CD4-positive, alpha-beta T cell treated with Interferon alpha-2 for 1 hour (primary cell): Measurements from ENCODE around the gene BTNL3.
"Not testable (repeated sequence)": the region's sequence is repeated elsewhere in the genome, so short reads cannot be mapped to it uniquely, and the experiment has no call there.

Experiments
- DNase-seq, 2 donors: peaks; one replicate each; pipeline ENCODE4 v3.0.0-alpha.2; 2020 to 2022

BTNL3 gene

DNA sequence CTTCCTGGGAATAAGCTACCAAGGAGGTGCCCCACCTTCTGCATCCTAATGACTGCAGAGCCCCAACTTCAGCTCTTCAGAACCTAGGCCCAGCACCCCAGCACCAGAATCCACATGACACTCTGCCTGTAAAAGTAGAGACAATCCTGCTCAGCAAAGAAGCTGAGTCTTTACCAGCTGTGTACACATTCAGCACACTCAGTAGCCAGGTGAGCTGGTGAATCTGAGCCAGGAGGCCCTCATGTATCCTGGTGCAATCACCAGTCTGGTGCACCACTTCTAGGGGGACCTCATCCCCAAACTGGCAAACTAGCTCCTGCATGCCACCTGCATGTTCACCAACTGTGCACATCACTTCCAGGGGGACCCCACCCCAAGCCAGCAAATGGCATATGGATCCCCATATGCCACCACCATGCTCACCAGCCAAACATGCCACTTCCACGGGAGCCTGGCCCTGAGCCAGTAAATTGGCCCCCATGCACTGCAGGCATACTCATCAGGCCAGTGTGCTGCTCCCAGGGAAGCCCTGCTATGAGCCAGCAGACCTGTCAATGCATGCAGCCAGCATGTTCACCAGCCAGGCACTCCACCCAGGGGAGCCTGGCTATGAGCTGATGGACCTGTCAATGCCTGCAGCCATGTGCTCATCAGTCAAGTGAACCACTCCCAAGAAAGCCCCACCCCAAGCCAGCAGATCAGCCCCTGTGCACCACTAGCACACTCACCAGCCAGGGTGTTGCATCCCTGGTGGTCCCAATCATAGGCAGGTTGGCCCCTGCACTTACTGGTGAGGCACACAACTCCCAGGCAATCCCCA is 35.8 kb downstream of the BTNL3 start:
- DNase-seq, result no peak

GRCh38 chr5:181027452-181028031 is 38.9 kb downstream of the BTNL3 start:
- no peak for DNase-seq

GRCh38 chr5:181028032-181028819 is 39.6 kb downstream of the BTNL3 start:
- DNase-seq, result no peak

DNA sequence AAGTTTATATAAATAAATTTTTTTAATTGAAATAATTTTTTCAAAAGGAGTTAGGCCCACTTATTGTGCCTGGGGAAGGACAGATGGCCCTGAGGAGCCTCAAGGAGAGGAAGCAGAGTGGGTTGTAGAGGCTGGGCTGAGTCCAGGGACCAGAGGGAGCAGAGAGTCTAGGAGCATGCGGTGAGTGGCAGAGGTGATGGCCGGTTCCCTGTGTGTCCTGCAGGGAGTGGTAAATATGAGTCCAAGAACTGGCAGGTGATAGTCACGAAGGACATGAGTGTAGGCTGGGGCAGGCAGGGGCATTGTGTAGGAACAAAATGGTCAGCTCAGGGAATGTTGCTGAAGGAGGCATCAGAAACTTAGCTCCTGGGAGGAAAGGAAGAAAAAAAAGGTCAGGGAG is 43.1 kb downstream of the BTNL3 start:
- DNase-seq, result no peak

- DNase-seq, result no peak
These were observed 47.6 kb downstream of the BTNL3 start for GRCh38 chr5:181035991-181036815.

- no peak for DNase-seq
These were observed 48.2 kb downstream of the BTNL3 start for GRCh38 chr5:181036816-181037364.

DNA sequence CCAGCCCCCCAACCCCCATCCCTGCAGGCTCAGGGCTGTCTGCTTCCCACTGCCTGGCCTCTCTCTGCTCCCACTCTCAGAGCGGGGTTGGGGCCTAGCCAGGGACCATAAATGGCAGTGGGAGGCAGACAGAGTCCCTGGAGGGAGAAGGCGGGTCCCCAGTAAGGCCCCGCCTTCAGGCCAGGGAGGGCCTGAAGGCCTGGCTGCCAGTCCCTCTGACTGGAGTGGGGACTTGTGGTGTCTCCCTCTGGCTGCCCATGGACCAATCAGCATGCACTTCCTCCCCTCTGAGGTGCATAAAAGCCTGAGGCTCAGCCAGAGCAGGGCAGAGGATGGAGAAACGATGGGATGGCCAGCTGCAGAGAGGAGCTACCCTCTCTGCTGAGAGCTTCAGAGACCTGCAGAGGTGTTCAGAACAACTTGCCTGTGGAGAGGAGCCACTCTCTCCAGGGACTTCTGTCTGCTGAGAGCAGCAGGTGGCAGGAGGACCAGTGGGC is 48.8 kb downstream of the BTNL3 start:
- no peak for DNase-seq

GRCh38 chr5:181039471-181039870 is 50.8 kb downstream of the BTNL3 start:
- DNase-seq, result no peak

- no peak for DNase-seq
These were observed 51.4 kb downstream of the BTNL3 start, which contains the start of gene BTNL9 for GRCh38 chr5:181039931-181040630. TSS of gene BTNL9 (plus strand) at chr5:181040266. CDS start at chr5:181045490, 5,224 bp downstream.

DNA sequence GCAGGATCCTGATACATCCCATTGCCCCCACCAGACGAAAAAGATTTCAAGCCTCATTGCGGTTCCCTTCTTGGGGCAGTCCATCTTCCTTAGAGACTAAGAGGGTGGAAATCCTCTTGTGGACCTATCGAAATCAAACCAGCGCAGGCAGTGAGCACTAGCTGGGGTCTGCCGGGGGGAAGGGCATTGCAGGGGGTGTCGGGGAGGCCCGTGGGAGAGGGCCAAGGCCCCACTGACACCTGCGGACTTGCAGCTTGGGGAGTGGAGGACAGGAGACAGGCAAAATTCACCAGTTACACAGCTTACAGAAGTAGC is 51.9 kb downstream of the BTNL3 start:
- DNase-seq, result no peak

DNA sequence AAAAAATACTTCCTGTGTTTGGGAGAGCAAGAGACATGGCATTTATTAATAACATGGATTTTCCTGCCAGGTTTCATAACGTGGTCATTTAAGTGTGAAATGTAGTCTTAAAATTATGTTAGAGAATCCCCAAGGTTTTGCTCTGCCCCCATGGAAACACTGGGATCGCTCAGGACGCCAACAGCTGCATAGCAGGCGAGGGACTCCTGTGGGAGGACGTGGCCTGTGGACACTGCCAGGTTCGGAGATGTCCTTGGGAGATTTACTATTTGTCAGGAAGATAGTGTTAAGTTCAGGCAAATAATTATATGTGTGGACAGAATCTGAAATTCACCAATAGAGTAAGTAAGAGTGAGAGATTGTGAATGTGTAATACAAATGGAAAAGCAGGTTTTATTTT is 52.4 kb downstream of the BTNL3 start:
- no peak for DNase-seq

DNA sequence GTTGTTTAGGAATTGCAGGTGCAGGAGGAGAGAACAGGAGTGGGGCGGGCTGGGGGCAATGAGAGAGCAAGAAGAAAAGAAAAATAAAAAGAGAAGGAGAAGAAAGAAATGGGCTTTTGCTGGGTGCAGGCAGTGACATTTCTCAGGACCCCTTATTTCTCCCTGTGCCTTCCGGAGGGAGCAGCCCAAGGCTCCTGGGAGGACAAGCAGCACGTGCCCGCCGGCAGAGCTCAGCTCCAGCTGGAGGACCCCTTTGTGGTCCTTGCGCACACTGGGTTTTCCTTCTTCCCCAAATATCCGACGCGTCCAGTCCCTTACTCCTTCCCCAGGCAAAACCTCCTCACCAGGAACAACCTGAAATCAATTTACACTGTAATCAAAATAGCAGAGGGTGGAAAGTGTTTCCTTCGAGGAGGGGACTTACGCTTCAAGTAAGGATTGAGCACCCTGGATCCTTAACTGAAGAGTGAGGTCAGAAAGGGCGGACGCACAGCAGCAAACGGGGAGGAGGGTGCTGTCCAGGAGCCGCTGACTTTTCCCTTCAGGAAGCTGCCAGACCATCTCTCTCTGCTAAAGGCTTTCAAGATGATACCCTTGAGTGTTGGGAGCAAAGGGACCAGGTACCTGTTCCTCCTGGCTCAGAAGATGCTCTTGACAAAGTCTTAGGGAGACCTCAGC is 53.5 kb downstream of the BTNL3 start:
- DNase-seq, result no peak

DNA sequence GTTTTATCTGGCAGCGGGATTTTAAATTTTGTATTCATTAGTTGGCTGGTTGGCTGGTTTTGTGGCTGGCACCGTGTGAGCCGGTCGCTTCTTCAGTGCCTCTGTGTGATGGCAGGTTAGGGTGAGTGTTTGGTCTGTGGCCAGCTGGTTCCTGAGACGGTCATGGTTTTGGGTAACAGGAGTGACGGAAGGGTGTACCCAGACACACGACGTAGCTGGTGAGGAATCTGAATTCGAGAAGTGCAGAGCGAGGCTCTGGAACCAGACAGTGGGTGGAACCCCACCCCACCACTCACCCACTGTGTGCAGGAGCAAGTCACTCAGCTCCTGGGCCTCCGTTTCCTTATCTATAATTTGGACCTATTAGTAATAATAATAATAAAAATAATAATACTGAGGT is 54.1 kb downstream of the BTNL3 start:
- DNase-seq, result no peak

- no peak for DNase-seq
These were observed 54.8 kb downstream of the BTNL3 start for GRCh38 chr5:181043285-181044092.

- no peak for DNase-seq
These were observed 55.5 kb downstream of the BTNL3 start for GRCh38 chr5:181044093-181044599.

DNA sequence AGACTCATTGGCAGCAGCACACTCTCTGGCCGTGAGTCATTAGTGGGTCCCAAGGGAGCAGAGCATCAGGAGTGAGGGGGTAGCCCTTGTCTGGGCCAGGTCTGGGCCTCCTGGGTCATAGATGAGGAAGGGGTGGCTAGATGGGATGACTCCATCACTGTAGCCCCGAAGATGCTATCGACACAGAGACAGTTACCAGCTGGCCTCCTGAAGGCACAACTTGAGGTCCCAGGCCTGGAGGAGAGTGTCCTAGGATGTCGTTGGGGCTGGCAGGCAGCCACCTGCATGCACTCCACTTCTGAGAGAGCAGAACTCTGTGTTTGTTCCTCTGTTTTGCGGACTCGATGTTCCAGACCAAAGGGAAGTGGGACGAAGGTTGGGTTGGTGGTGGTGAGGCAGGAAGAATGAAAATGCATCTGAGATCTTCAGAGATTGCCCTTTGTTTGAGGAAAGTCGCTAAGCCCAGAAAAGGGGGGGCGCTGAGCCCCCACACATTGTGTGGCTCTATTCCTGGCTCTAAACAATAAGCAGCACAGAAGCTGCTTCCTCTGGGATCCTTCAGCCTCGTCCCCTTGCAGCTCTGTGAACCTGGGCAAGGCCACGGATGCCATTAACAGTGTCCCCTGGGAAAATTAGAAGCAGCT is 56.1 kb downstream of the BTNL3 start:
- DNase-seq, result no peak

GRCh38 chr5:181045316-181045715 is 56.7 kb downstream of the BTNL3 start:
- no peak for DNase-seq

- DNase-seq, result not testable (repeated sequence)
These were observed 57.2 kb downstream of the BTNL3 start for GRCh38 chr5:181045857-181046256.

GRCh38 chr5:181047288-181047687 is 58.6 kb downstream of the BTNL3 start:
- DNase-seq, result no peak

DNA sequence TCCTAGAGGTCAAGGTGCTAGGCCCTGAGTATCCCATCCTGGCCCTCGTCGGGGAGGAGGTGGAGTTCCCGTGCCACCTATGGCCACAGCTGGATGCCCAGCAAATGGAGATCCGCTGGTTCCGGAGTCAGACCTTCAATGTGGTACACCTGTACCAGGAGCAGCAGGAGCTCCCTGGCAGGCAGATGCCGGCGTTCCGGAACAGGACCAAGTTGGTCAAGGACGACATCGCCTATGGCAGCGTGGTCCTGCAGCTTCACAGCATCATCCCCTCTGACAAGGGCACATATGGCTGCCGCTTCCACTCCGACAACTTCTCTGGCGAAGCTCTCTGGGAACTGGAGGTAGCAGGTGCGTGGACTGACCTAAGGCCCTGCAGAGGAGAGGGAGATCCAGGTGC is 59.3 kb downstream of the BTNL3 start:
- no peak for DNase-seq
